Calu3 (cell line): ENCODE data around the gene ARID3B. TPM values are rescaled to one million over a fixed set of nuclear protein-coding genes. Genes with fewer than 3 reads are reported as not detected.

Experiments
- BruUV-seq: library from RNA; stranded (reverse); fragments of 400-500 nt; replicated peaks from 2 replicates; lab custom pipeline; 2021; lab: Mats Ljungman, UMichigan
- CTCF ChIA-PET: fragments of 300-600 bp; sonication (Branson Sonifier 250); formaldehyde crosslinking; loops from one replicate; lab custom pipeline; 2022; ENCODE audit warnings: antibody characterized with exemption; lab: Charles Lee
- DNase-seq: peaks from one replicate; pipeline ENCODE4 v3.0.0; 2022
- H3K27ac Mint-ChIP-seq: one replicate; pipeline ENCODE4 v1.8.0; 2022; ENCODE audit warnings: mixed read lengths; ENCODE audit not compliant: unreplicated experiment
- H3K27me3 Mint-ChIP-seq: one replicate; pipeline ENCODE4 v1.8.0; 2022; ENCODE audit warnings: mixed read lengths; ENCODE audit not compliant: unreplicated experiment
- H3K36me3 Mint-ChIP-seq: one replicate; pipeline ENCODE4 v1.8.0; 2022; ENCODE audit warnings: mild to moderate bottlenecking, moderate library complexity, mixed read lengths; ENCODE audit not compliant: insufficient read depth, unreplicated experiment
- H3K4me1 Mint-ChIP-seq: one replicate; pipeline ENCODE4 v1.8.0; 2022; ENCODE audit warnings: mild to moderate bottlenecking, low read depth, mixed read lengths; ENCODE audit not compliant: unreplicated experiment
- H3K4me3 Mint-ChIP-seq: one replicate; pipeline ENCODE4 v1.8.0; 2022; ENCODE audit warnings: mild to moderate bottlenecking, low read depth, moderate library complexity, mixed read lengths; ENCODE audit not compliant: unreplicated experiment
- H3K9me3 Mint-ChIP-seq: one replicate; pipeline ENCODE4 v1.8.0; 2022; ENCODE audit warnings: low read depth, mixed read lengths; ENCODE audit not compliant: unreplicated experiment
- intact Hi-C: fragments of 100-400 bp; cut with micrococcal nuclease; formaldehyde crosslinking; loops from one replicate; pipeline ENCODE4 v1.10.0; 2022; ENCODE audit not compliant: unreplicated experiment
- total RNA-seq: library from RNA; stranded (reverse); gene quantifications from 2 replicates; pipeline ENCODE4 v1.2.3, GENCODE V29; 2022
- TF ChIP-seq, protein P1 (sequence below): fragments of 200-600 bp; IDR thresholded peaks from one replicate; pipeline ENCODE4 v1.8.0; 2022; ENCODE audit warnings: antibody characterized with exemption; ENCODE audit not compliant: unreplicated experiment

The ARID3B gene
- total RNA-seq, 1 experiment from 2014 or later, result 10.6 TPM

- Mint-ChIP-seq H3K36me3 (no peaks in the 10 kb centered on the region), H3K4me3 (no peak overlapping the region), H3K27ac (no peak overlapping the region), H3K9me3 (no peaks in the 10 kb centered on the region), H3K4me1 (no peaks in the 10 kb centered on the region), H3K27me3 (no peaks in the 10 kb centered on the region)
- no TSS peak for BruUV-seq
- CTCF ChIA-PET, result no interaction called here
- DNase-seq, result no peak
- TF ChIP-seq, protein P1, sequence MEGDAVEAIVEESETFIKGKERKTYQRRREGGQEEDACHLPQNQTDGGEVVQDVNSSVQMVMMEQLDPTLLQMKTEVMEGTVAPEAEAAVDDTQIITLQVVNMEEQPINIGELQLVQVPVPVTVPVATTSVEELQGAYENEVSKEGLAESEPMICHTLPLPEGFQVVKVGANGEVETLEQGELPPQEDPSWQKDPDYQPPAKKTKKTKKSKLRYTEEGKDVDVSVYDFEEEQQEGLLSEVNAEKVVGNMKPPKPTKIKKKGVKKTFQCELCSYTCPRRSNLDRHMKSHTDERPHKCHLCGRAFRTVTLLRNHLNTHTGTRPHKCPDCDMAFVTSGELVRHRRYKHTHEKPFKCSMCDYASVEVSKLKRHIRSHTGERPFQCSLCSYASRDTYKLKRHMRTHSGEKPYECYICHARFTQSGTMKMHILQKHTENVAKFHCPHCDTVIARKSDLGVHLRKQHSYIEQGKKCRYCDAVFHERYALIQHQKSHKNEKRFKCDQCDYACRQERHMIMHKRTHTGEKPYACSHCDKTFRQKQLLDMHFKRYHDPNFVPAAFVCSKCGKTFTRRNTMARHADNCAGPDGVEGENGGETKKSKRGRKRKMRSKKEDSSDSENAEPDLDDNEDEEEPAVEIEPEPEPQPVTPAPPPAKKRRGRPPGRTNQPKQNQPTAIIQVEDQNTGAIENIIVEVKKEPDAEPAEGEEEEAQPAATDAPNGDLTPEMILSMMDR, result no peak
- intact Hi-C loops, result no loop called here
Measured at GRCh38 chr15:74565381-74566085, 24.5 kb downstream of the ARID3B start.

DNA sequence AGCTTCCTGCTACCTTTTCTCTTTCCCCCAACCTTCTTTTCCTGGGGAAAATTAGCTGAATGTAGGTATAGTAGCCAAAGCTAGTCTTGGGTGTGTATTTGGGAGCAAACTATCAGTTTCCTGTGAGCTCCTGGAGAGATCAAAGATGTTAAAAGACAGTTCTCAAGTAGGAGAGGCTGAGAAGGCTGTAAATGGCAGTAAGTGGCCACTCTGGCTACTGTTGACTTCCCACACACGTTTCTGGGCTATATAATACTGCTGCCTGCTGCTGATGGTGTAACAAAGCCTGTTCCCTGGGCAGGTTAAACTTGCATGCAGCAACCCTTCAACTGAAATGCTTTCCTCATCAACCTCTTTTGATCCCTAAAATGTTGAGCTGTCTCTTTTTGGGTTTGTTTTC is 27.6 kb downstream of the ARID3B start:
- no peaks in the 10 kb centered on the region for H3K4me1 Mint-ChIP-seq
- no peaks in the 10 kb centered on the region for H3K36me3 Mint-ChIP-seq
- no peak overlapping the region for H3K4me3 Mint-ChIP-seq
- TF ChIP-seq, protein P1, result no peak
- H3K27ac Mint-ChIP-seq, result no peak overlapping the region
- intact Hi-C loops, result no loop called here
- CTCF ChIA-PET, result interaction anchor here (1.1 kb wide), 1 partner anchor 12 kb away, joined by 4 read pairs; no protein-coding TSS in a partner anchor
- H3K27me3 Mint-ChIP-seq, result no peaks in the 10 kb centered on the region
- H3K9me3 Mint-ChIP-seq, result no peaks in the 10 kb centered on the region
- BruUV-seq, result no TSS peak
- DNase-seq, result no peak

- no peak overlapping the region for H3K27ac Mint-ChIP-seq
Measured at GRCh38 chr15:74569731-74570070, 28.7 kb downstream of the ARID3B start.

DNA sequence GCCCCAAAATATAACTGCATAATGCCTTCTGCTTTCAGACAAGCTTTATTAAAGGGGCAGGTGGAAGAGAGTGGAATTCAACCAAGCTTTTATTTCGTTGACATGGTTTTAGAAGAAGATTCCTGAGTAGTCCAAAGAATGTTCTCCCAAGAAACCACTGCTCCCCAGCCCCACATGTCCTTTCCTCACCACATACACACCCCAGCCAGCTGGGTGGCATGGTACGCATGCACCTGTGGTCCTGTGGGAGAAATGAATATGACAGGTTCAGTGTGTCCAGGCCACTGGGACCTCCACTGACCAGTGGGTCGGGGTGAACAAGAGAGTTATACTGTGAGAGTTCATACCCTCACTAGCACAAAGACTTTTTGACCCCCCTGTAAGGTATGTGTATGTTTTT is 30.2 kb downstream of the ARID3B start:
- no peaks in the 10 kb centered on the region for H3K27me3 Mint-ChIP-seq
- no peaks in the 10 kb centered on the region for H3K4me1 Mint-ChIP-seq
- no peak overlapping the region for H3K27ac Mint-ChIP-seq
- intact Hi-C loops, result no loop called here
- no peak overlapping the region for H3K4me3 Mint-ChIP-seq
- TF ChIP-seq, protein P1, result no peak
- no peaks in the 10 kb centered on the region for H3K36me3 Mint-ChIP-seq
- DNase-seq, result no peak
- BruUV-seq, result no TSS peak
- H3K9me3 Mint-ChIP-seq, result no peaks in the 10 kb centered on the region
- CTCF ChIA-PET, result no interaction called here

More at GRCh38 chr15:74569731-74570070, 28.7 kb downstream of the ARID3B start:
- CTCF ChIA-PET, result no interaction called here
- no TSS peak for BruUV-seq
- DNase-seq, result no peak
- Mint-ChIP-seq H3K36me3 (no peaks in the 10 kb centered on the region), H3K9me3 (no peaks in the 10 kb centered on the region), H3K4me3 (no peak overlapping the region), H3K4me1 (no peaks in the 10 kb centered on the region), H3K27me3 (no peaks in the 10 kb centered on the region)
- intact Hi-C loops, result no loop called here
- TF ChIP-seq, protein P1, result no peak
